HG03571 (cell line): ENCODE data around the gene MRPL51.

Experiments used
- ATAC-seq: cut with Tn5 transposase; IDR thresholded peaks from one replicate; pipeline ENCODE4 v1.9.1; 2021; ENCODE audit not compliant: unreplicated experiment

Gene MRPL51

GRCh38 chr12:6462234-6462995 lies 30.6 kb downstream of the MRPL51 start:
- no peak for ATAC-seq

DNA sequence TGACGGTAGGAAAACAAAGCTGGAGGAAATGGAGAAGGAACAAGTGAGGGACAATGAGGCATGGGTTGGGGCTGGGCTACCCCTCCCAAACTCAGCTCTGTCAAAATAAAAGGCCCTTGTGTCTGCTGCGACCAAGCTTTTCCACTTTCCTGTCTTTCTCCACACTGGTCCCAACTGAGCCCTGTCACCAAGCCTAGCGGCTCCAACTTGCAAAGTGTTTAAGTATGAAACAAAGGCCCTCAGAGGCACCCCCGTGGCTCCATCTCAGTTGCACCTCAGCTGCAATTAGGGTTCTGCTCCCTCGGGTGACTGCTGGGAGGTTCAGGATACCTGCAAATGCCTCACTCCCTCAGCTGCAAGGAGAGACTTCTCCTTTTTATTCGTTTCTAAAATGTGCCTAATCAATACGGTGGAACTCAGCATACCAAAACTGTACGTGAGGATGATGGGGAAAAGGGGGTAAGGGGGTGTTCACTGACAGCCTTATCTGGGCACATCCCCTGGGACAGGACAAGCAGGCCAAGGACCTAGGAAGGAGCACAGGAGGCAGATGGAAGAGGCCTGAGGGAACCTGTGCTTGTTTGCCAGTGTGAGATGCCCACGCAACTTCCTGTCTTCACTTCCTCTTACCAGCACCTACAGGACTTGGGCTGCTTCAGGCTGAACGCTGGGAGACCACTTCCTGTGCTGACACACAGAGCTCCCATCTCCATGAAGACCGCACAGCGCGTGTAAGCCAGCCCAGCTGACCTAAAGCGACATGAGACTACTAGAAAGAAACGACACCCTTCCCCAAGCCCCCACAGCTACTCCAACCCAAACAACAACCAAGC lies 31.4 kb downstream of the MRPL51 start:
- ATAC-seq, result peak; percentile 80

- no peak for ATAC-seq
These were observed 32.2 kb downstream of the MRPL51 start for GRCh38 chr12:6460751-6461371.

DNA sequence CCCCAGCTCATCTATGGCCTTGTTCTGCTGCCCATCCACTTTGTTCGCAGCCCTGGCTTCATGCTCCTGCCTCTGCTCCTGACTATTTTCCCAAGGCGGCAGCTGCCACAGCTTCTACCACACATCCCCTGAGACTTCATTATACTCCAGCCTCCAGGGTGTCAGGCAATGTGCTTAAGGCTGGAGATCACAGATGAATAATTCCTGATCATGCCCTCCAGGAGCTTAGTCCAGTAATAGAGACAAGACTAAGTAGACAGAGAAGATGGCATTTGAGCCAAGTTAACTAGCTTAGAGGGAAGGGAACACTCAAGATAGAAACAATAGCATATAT lies 34.1 kb downstream of the MRPL51 start:
- no peak for ATAC-seq

DNA sequence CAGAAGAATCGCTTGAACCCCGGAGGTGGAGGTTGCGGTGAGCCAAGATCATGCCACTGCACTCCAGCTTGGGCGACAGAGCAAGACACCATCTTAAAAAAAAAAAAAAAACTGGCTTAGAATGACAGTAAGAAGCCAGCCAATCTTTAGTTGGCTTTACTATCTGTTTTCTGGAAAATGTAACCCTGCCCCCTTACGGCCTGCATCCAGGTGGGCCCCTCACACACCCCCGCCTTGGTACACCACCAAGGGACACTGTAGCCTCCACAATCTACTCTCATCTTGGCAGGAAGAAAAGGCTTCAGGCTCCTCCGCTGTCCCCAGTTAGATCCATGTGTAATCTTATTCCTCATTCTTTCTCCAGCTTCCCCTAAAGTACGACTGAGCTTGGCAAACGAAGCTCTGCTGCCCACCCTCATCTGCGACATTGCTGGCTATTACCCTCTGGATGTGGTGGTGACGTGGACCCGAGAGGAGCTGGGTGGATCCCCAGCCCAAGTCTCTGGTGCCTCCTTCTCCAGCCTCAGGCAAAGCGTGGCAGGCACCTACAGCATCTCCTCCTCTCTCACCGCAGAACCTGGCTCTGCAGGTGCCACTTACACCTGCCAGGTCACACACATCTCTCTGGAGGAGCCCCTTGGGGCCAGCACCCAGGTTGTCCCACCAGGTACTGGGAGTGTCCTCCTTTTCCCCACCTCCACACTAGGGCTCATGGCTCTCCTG lies 34.6 kb downstream of the MRPL51 start:
- ATAC-seq, result no peak

- ATAC-seq, result no peak
These were observed 35.7 kb downstream of the MRPL51 start for GRCh38 chr12:6457220-6457945.

- ATAC-seq, result no peak
These were observed 40.0 kb downstream of the MRPL51 start for GRCh38 chr12:6452944-6453630.

- no peak for ATAC-seq
These were observed 40.7 kb downstream of the MRPL51 start for GRCh38 chr12:6452245-6452943.

DNA sequence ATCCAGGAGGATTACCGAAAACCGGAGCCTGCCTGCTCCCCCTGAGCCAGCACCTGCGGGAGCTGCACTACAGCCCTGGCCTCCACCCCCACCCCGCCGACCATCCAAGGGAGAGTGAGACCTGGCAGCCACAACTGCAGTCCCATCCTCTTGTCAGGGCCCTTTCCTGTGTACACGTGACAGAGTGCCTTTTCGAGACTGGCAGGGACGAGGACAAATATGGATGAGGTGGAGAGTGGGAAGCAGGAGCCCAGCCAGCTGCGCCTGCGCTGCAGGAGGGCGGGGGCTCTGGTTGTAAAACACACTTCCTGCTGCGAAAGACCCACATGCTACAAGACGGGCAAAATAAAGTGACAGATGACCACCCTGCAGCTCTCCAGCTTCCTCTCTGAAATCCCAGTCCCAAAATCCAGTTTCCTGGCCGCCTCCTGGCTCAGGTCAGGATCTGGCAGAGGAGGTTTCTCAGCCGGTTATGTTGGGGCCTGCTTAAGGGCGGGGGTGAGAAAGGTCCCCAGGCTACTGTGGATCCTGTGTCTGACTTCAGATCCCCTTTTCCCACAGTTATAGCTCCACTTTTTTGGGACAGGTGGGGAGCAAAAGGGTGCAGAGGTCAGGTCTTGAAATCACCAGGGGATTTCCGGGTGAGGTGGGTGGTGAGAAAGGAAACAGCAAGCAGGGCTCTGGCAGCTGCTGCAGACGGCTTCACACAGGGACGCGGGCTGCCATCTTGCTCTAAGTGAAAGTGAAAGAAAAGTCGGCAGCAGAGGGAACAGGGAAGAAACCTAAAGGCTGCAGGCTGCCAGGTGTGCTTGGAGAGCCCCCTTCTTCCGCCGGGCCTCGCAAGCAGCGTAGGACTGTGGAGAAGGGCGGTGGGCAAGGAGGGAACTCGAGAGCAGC lies 41.5 kb downstream of the MRPL51 start, which contains the start of gene TAPBPL:
TSS of gene TAPBPL (plus strand) at position 695 of the 897 bp plus-strand sequence. CDS start 207 bp downstream, outside the sequence.
- ATAC-seq, result peak; percentile 55

DNA sequence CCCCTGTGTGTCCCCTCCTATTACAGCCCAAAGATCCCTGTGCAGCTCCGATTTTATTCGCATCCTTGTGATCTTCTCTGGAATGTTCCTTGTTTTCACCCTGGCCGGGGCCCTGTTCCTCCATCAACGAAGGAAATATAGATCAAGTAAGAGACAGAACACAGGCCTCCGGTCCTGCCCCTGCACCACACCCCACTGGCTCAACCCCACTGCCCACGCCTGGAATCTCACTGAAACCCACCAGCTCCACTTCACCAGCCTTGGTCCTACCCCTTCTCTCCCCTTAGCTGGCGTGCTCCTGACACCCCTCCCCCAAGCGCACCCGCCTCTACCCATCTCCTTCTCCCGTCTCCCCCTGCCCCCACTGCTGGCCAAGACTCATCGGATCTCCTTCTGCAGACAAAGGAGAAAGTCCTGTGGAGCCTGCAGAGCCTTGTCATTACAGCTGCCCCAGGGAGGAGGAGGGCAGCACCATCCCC lies 42.2 kb downstream of the MRPL51 start:
- no peak for ATAC-seq

DNA sequence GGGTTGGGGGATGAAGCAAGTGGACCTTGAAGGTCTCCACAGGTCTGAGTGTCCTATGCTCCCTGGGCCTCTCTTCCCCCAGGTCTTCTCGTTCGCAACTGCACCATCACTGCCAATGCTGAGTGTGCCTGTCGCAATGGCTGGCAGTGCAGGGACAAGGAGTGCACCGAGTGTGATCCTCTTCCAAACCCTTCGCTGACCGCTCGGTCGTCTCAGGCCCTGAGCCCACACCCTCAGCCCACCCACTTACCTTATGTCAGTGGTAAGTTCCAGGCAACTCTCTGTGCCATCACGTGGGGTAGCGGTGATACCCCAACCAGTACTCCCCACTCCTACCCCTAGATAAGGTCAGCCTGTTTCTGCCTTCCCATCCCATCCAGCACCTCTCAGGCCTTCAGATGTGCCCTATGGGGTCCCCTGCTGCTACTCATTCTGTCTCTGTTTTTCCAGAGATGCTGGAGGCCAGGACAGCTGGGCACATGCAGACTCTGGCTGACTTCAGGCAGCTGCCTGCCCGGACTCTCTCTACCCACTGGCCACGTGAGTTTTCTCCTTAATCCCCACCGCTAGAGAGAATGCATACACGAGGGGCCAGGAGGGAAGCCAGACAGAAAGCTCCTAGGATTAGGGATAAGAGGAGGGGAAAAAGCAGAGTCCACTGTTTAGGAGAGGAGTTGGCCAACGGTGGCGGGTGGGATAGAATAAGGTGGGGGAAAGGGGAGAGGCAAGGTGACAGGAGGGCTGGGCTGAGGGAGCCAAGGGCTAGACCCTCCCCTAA lies 42.8 kb downstream of the MRPL51 start:
- no peak for ATAC-seq

DNA sequence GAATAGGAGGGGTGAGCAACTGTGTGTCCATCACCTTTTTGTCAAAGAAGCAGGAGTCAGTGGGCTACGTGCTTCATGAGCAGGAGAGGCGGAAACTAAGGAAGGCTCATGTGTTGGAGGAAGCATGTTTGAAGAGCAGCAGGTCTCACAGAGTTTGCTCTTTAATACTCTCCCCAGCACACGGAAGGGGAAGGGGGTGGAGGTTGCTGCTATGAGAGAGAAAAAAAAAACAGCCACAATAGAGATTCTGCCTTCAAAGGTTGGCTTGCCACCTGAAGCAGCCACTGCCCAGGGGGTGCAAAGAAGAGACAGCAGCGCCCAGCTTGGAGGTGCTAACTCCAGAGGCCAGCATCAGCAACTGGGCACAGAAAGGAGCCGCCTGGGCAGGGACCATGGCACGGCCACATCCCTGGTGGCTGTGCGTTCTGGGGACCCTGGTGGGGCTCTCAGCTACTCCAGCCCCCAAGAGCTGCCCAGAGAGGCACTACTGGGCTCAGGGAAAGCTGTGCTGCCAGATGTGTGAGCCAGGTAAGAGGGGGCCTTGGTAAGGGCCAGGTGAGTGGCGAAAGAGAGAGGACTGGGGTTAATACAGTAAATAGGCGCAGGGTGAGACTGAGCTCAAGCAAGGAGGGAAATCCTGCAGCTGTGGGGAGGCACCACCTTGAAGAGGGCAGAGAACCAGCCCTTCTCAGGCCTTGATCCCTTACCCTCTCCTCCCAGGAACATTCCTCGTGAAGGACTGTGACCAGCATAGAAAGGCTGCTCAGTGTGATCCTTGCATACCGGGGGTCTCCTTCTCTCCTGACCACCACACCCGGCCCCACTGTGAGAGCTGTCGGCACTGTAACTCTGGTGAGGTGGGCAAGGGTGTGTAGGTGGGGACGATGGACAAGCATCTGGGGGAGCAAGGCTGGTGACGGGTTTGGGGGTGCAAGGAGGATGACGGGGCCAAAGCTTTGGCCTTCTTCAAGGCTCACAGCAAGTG lies 48.1 kb downstream of the MRPL51 start, which contains the start of gene CD27:
TSS of gene CD27 (plus strand) at position 252 of the 985 bp plus-strand sequence. CDS start at position 393, 141 bp downstream.
- no peak for ATAC-seq

GRCh38 chr12:6444031-6444430 lies 49.0 kb downstream of the MRPL51 start:
- no peak for ATAC-seq

DNA sequence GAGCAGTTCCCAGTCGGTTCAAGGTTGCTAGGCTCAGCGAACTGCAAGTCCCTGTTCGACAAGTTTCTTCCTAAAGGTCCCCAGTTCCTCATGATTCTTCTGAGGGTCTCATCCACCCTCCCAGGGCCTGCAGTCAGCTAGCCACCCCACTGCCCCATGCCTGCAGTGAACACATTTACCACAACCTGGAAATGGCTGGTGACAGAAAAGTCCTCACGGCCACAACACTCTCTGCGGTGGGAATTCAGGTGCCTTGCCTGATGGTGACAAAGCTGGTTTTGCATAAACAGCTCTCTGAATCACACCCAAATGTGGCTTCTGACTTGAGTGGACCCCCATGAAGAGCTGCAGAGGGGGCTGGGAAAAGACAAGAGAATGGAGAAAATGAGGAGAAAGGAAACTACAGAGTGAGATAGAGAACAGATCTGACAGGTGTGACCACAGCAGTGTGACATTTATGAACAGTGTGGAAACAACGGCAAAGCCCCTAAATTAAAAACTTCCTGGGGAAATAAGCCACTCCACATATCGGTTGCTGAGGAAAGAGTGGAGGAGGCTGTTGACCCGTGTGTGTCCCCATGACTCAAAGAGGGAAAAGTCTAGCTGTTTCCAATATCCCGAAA lies 49.6 kb downstream of the MRPL51 start:
- no peak for ATAC-seq

DNA sequence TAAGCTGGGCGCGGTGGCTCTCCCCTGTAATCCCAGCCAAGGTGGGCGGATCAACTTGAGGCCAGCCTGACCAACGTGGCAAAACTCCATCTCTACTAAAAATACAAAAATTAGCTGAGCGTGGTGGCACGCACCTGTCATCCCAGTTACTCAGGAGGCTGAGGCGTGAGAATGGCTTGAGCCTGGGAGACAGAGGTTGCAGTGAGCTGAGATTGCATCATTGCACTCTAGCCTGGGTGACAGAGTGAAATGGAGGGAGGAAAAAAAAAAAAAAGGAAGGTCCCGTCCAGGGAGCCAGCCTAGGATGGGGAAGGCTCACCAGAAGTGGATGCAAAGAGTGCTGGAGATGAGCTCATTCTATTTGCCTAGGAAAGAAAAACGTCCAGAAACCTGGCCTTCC lies 50.2 kb downstream of the MRPL51 start:
- no peak for ATAC-seq
